IPS-20b (cell line): ENCODE results near the gene TP63.
"Not testable (repeated sequence)": the region's sequence is repeated elsewhere in the genome, so short reads cannot be mapped to it uniquely, and the experiment has no call there.

Experiments used
- H3K27ac ChIP-seq: one replicate; pipeline ENCODE4 v1.5.1; 2013; ENCODE audit warnings: low read length
- H3K27me3 ChIP-seq: 2 replicates; pipeline ENCODE4 v1.6.1; 2013; ENCODE audit warnings: mild to moderate bottlenecking, low read length, inconsistent platforms; ENCODE audit not compliant: insufficient read depth
- H3K36me3 ChIP-seq: 2 replicates; pipeline ENCODE4 v1.6.1; 2013; ENCODE audit warnings: low read depth, mild to moderate bottlenecking, inconsistent platforms, low read length, moderate library complexity; ENCODE audit not compliant: insufficient read depth
- H3K4me1 ChIP-seq: 2 replicates; pipeline ENCODE4 v1.6.1; 2013; ENCODE audit warnings: mild to moderate bottlenecking, control low read depth, inconsistent platforms, low read length, moderate library complexity; ENCODE audit not compliant: insufficient read depth
- H3K4me3 ChIP-seq: 2 replicates; pipeline ENCODE4 v1.5.1; 2013; ENCODE audit warnings: mild to moderate bottlenecking, low read length, inconsistent platforms
- H3K9ac ChIP-seq: 2 replicates; pipeline ENCODE4 v1.6.1; 2013; ENCODE audit warnings: low read depth, mild to moderate bottlenecking, inconsistent platforms, low read length, moderate library complexity
- H3K9me3 ChIP-seq: 2 replicates; pipeline ENCODE4 v1.6.1; 2013; ENCODE audit warnings: mild to moderate bottlenecking, low read depth, low read length, inconsistent platforms; ENCODE audit not compliant: insufficient read depth

TP63 gene

GRCh38 chr3:189735913-189736312, 104.7 kb downstream of the TP63 start:
- Histone ChIP-seq H3K4me1 (peaks cover 3% of the 10 kb centered on the region; the same call in 1 of the 2 replicates), H3K27ac (no peak overlapping the region), H3K9ac (no peak overlapping the region), H3K36me3 (no peaks in the 10 kb centered on the region), H3K4me3 (no peak overlapping the region), H3K9me3 (no peaks in the 10 kb centered on the region), H3K27me3 (no peaks in the 10 kb centered on the region)

GRCh38 chr3:189737071-189737470, 105.9 kb downstream of the TP63 start:
- Histone ChIP-seq H3K4me1 (peaks cover 3% of the 10 kb centered on the region; the same call in 1 of the 2 replicates), H3K4me3 (no peak overlapping the region), H3K27me3 (no peaks in the 10 kb centered on the region), H3K9me3 (no peaks in the 10 kb centered on the region), H3K27ac (no peak overlapping the region), H3K36me3 (no peaks in the 10 kb centered on the region), H3K9ac (no peak overlapping the region)

GRCh38 chr3:189737619-189738018, 106.4 kb downstream of the TP63 start:
- no peaks in the 10 kb centered on the region for H3K9me3 ChIP-seq
- no peak overlapping the region for H3K4me3 ChIP-seq
- H3K36me3 ChIP-seq = no peaks in the 10 kb centered on the region
- H3K9ac ChIP-seq = no peak overlapping the region
- peaks cover 3% of the 10 kb centered on the region; the same call in 1 of the 2 replicates for H3K4me1 ChIP-seq
- no peaks in the 10 kb centered on the region for H3K27me3 ChIP-seq
- no peak overlapping the region for H3K27ac ChIP-seq

- Histone ChIP-seq H3K4me1 (peaks cover 3% of the 10 kb centered on the region; the same call in 1 of the 2 replicates), H3K27me3 (no peaks in the 10 kb centered on the region)
Measured at GRCh38 chr3:189739378-189739777, 108.2 kb downstream of the TP63 start.

GRCh38 chr3:189740156-189740555, 109.0 kb downstream of the TP63 start:
- Histone ChIP-seq H3K4me1 (peaks cover 3% of the 10 kb centered on the region; the same call in 1 of the 2 replicates), H3K4me3 (no peak overlapping the region), H3K9ac (no peak overlapping the region), H3K27ac (no peak overlapping the region), H3K9me3 (no peaks in the 10 kb centered on the region), H3K27me3 (no peaks in the 10 kb centered on the region), H3K36me3 (no peaks in the 10 kb centered on the region)

More at GRCh38 chr3:189739378-189739777, 108.2 kb downstream of the TP63 start:
- no peaks in the 10 kb centered on the region for H3K9me3 ChIP-seq
- H3K36me3 ChIP-seq = no peaks in the 10 kb centered on the region
- no peak overlapping the region for H3K9ac ChIP-seq
- no peak overlapping the region for H3K27ac ChIP-seq
- no peak overlapping the region for H3K4me3 ChIP-seq

- no peaks in the 10 kb centered on the region for H3K9me3 ChIP-seq
- no peak overlapping the region for H3K27ac ChIP-seq
- H3K36me3 ChIP-seq = no peaks in the 10 kb centered on the region
- no peak overlapping the region for H3K9ac ChIP-seq
- H3K4me3 ChIP-seq = no peak overlapping the region
- H3K4me1 ChIP-seq = peaks cover 3% of the 10 kb centered on the region; the same call in 1 of the 2 replicates
- no peaks in the 10 kb centered on the region for H3K27me3 ChIP-seq
Measured at GRCh38 chr3:189744235-189744634, 113.0 kb downstream of the TP63 start.

- H3K27ac ChIP-seq = no peak overlapping the region
- no peaks in the 10 kb centered on the region for H3K9me3 ChIP-seq
Measured at GRCh38 chr3:189745622-189746021, 114.4 kb downstream of the TP63 start.

GRCh38 chr3:189748046-189748445, 116.9 kb downstream of the TP63 start:
- H3K4me3 ChIP-seq = no peak overlapping the region
- H3K4me1 ChIP-seq = no peaks in the 10 kb centered on the region
- H3K36me3 ChIP-seq = no peaks in the 10 kb centered on the region
- H3K27ac ChIP-seq = no peak overlapping the region
- H3K9me3 ChIP-seq = no peaks in the 10 kb centered on the region
- H3K27me3 ChIP-seq = no peaks in the 10 kb centered on the region
- H3K9ac ChIP-seq = no peak overlapping the region

More at GRCh38 chr3:189745622-189746021, 114.4 kb downstream of the TP63 start:
- H3K9ac ChIP-seq = no peak overlapping the region
- no peak overlapping the region for H3K4me3 ChIP-seq
- no peaks in the 10 kb centered on the region for H3K27me3 ChIP-seq
- H3K4me1 ChIP-seq = no peaks in the 10 kb centered on the region
- no peaks in the 10 kb centered on the region for H3K36me3 ChIP-seq

GRCh38 chr3:189750972-189751371, 119.8 kb downstream of the TP63 start:
- not testable (repeated sequence) for H3K4me1 ChIP-seq, H3K27ac ChIP-seq, H3K9me3 ChIP-seq, H3K36me3 ChIP-seq, H3K4me3 ChIP-seq, H3K27me3 ChIP-seq, H3K9ac ChIP-seq

GRCh38 chr3:189754356-189754755, 123.2 kb downstream of the TP63 start:
- no peaks in the 10 kb centered on the region for H3K4me1 ChIP-seq
- no peaks in the 10 kb centered on the region for H3K9me3 ChIP-seq
- H3K36me3 ChIP-seq = no peaks in the 10 kb centered on the region
- H3K27me3 ChIP-seq = no peaks in the 10 kb centered on the region
- no peak overlapping the region for H3K27ac ChIP-seq
- no peak overlapping the region for H3K9ac ChIP-seq
- no peak overlapping the region for H3K4me3 ChIP-seq

- H3K27me3 ChIP-seq = no peaks in the 10 kb centered on the region
- no peak overlapping the region for H3K9ac ChIP-seq
- H3K4me1 ChIP-seq = no peaks in the 10 kb centered on the region
- H3K36me3 ChIP-seq = no peaks in the 10 kb centered on the region
- H3K4me3 ChIP-seq = no peak overlapping the region
- H3K9me3 ChIP-seq = peaks cover 7% of the 10 kb centered on the region; the same call in 1 of the 2 replicates
- no peak overlapping the region for H3K27ac ChIP-seq
Measured at GRCh38 chr3:189756582-189757078, 125.4 kb downstream of the TP63 start.

- H3K27ac ChIP-seq = no peak overlapping the region
- no peaks in the 10 kb centered on the region for H3K27me3 ChIP-seq
- no peaks in the 10 kb centered on the region for H3K4me1 ChIP-seq
- no peaks in the 10 kb centered on the region for H3K36me3 ChIP-seq
- no peak overlapping the region for H3K4me3 ChIP-seq
- peaks cover 7% of the 10 kb centered on the region; the same call in 1 of the 2 replicates for H3K9me3 ChIP-seq
- no peak overlapping the region for H3K9ac ChIP-seq
Measured at GRCh38 chr3:189758186-189758585, 127.0 kb downstream of the TP63 start.
